NCI-H146 treated with DMSO at 0.1 percent for 48 hours (cell line): ENCODE data around the gene FXN.
A peak's percentile ranks its signal among the peaks of the same experiment; 100 is the strongest.
"Not testable (repeated sequence)": the region's sequence is repeated elsewhere in the genome, so short reads cannot be mapped to it uniquely, and the experiment has no call there.

ENCODE experiments used
- DNase-seq: peaks from one replicate; lab custom pipeline; 2025; ENCODE audit not compliant: unreplicated experiment; lab: John Stamatoyannopoulos, UW

The FXN gene

DNA sequence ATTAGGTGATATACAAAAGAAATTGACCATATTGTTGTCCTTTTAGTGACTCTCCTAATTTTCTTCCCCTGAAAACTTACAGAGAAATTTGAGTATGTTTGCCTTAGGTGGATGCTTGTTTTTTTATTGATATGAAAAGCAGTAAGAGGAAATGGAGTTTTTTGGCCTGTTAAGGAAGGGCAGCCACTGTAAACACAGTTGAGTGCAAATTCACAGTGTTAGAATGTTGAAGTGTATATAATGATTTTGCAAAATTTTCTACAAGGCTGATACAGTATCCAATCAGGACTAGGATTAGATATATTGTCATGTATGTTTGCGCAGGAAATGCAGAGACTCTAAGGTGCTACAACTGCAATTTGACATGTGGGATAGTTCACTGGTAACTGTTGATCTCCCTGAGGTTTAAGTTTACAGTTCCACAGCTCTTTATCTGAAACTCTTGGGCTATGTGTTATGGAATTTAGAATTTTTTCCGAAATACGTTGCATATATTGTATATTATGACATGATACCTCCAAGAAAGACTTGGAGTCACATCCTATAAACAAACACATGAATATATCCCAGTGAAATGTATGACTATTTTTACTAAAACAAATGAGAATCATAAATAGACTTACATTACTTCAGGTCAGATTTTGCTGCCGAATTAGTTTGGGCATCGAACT lies 62.5 kb downstream of the FXN start:
- no peak for DNase-seq

GRCh38 chr9:69103348-69103996 lies 67.9 kb downstream of the FXN start:
- DNase-seq, result not testable (repeated sequence)

GRCh38 chr9:69104830-69105527 lies 69.4 kb downstream of the FXN start:
- peak; percentile 85 for DNase-seq

- DNase-seq, result no peak
Observed at GRCh38 chr9:69107771-69108170, 72.2 kb downstream of the FXN start.

DNA sequence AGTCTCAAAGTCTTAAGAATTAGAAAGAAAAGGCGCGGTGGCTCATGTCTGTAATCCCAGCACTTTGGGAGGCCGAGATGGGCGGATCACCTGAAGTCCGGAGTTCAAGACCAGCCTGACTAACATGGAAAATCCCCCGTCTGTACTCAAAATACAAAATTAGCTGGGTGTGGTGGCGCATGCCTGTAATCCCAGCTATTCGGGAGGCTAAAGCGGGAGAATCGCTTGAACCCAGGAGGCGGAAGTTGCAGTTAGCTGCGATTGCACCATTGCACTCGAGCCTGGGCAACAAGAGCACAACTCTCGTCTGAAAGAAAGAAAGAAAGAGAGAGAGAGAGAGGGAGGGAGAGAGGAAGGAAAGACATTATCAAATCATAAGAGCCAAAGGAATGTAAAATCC lies 73.2 kb downstream of the FXN start:
- DNase-seq, result not testable (repeated sequence)

DNA sequence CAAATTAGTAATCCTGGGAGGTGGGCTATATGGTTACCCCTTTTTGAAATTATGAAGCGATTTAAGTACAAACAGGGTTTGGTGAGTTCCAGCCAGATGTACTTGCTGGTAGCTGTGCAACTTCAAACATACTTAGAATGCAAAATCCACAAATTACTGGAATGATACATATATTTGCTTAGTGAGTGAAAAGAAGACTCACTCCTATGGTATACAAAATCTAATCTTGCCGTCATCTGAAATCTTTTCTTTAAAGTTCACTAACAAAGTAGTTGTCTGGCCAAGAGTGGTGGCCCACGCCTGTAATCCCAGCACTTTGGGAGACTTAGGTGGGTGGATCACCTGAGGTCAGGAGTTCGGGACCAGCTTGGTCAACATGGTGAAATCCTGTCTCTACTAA lies 73.6 kb downstream of the FXN start:
- no peak for DNase-seq

DNA sequence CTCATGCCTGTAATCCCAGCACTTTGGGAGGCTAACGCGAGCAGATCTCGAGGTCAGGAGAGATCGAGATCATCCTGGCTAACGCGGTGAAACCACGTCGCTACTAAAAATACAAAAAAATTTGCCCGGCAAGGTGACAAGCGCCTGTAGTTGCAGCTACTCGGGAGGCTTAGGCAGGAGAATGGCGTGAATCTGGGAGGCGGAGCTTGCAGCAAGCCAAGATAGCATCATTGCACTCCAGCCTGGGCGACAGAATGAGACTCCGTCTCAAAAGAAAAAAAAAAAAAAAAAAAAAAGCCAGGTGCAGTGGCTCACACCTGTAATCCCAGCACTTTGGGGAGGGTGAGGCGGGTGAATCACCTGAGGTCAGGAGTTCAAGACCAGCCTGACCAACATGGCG lies 77.1 kb downstream of the FXN start:
- not testable (repeated sequence) for DNase-seq

DNA sequence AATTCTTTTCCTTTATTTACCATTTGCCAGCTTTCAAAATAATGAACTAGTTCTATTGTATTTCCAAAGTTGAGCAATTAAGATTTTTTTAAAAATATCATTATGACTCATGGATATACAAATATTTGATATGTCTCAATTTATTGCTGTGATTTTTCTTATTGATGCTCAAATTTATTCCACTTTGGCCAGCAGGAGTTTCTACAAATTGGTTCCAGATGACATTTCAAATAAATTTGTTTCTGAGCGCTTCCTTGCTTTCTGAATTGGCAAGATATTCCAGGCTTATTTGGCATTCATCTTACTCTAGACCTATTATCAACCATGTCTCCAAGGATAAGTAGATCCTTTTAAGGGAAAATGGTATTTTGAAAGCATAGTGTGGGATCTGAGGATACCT lies 80.1 kb downstream of the FXN start:
- DNase-seq, result no peak

DNA sequence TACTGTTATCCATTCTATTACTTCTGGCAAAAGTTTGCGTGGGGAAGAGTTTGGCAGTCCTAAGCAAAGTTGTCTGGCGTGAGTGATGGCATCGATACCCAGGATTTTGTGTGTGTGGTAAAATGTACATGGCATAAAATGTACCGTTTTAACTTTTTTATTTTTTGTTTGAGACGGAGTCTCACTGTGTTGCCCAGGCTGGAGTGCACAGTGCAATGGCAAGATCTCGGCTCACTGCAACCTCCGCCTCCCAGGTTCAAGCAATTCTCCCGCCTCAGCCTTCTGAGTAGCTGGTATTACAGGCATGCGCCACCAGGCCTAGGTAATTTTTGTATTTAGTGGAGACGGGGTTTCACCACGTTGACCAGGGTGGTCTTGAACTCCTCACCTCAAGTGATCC lies 83.1 kb downstream of the FXN start:
- no peak for DNase-seq

- DNase-seq, result peak; percentile 46
Observed at GRCh38 chr9:69120380-69121154, 85.0 kb downstream of the FXN start.

GRCh38 chr9:69121155-69122081 lies 85.9 kb downstream of the FXN start:
- peak; percentile 38 for DNase-seq

- peak; percentile 21 for DNase-seq
Observed at GRCh38 chr9:69122082-69122548, 86.6 kb downstream of the FXN start.

- DNase-seq, result no peak
Observed at GRCh38 chr9:69122549-69123141, 87.1 kb downstream of the FXN start.

DNA sequence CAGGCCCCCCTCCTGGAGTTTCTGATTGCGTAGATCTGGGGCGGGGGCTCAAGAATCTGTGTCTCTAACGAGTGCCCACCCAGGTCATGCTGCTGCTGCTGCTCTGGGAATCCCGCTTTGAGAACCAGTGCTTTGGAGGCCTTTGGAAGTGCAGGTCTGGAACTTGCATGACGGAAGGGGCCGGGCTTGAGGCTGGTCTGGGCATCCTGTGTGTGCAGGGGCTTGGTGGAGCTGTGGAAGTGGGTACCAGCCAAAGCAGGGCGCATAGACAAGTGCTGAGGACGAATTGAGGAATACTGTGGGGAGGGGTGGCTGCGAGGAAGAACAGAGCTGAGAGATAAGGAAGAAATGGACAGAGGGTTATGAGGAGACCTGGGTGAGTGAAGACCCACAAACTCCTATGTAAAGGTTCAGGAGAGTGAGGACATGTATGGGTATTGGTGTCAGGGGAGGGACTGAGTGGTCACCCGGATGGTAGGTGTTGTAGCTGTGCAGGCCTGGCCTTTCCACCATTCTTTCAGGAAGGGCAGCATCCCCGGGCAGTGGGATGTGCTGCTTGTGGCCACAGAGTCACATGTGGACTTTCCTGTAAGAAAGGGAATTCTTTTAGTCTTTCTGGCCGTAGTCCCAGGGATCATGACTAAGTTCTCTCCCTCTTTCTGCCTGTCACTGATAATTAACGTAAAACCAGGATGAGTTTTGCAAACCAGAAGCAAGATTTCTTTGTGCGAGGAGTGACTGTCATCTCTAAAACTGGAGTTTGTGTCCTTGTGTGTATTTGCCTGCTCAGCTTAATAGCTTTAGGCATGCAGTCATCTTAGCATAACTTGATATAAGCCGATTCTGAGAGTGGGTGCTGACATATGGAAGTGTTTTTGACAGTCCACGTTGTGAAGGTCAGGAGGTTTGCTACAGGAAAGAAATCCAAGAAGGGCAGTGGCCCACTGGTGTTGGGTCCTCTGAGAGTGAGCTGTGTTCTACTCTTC lies 95.2 kb downstream of the FXN start:
- DNase-seq, result no peak

GRCh38 chr9:69131682-69132081 lies 96.1 kb downstream of the FXN start:
- DNase-seq, result no peak

DNA sequence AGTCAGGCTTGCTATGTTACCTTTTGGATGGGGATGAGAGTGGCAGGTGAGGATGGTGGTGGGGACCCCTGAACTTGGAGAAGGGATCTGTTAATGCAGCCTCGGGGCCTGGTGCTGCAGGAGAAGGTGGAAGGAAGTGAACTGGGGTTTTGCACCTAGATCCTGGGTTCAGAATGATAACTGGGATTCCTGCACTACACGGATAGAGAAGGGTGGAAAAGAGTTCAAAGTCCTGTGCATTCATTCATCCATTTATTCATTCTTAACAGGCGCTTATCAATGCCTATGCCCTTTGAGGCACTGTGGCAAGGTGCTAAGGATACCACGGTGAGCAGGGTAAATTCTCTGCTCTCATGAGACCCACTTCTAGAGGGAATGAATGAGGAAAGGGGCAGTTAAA lies 96.8 kb downstream of the FXN start:
- DNase-seq, result no peak

DNA sequence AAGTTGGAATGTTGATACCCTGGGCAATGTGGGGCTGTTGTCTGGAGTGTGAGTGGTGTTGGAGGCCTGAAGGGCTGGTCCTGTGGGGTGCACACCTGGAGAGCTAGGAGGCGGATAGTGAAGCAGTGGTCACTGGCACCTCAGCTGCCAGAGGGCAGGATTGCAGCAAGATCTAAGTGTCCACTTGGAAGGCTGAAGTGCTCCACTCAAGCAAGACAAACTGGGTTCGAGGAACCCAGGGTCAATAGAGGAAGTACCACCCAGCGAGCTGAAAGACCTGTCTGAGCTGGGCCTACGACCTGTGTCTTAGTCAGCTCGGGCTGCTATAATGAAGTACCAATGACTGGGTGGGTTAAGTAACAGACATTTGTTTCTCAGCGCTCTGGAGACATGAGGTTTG lies 98.9 kb downstream of the FXN start:
- no peak for DNase-seq

- no peak for DNase-seq
Observed at GRCh38 chr9:69136185-69136584, 100.6 kb downstream of the FXN start.

- DNase-seq, result no peak
Observed at GRCh38 chr9:69136779-69137178, 101.2 kb downstream of the FXN start.
